H9 (cell line): ENCODE measurements around the gene APOBR. TPM values are rescaled to one million over a fixed set of nuclear protein-coding genes. Genes with fewer than 3 reads are reported as not detected.
"Not testable (repeated sequence)": the region's sequence is repeated elsewhere in the genome, so short reads cannot be mapped to it uniquely, and the experiment has no call there.

ENCODE experiments used
- DNase-seq: peaks from one replicate; pipeline ENCODE4 v3.0.0-alpha.2; 2017
- H2AFZ ChIP-seq: one replicate; pipeline ENCODE4 v1.6.1; 2013; ENCODE audit warnings: mild to moderate bottlenecking, low read length, control low read depth, moderate library complexity
- H2AK5ac ChIP-seq: 2 replicates; pipeline ENCODE4 v1.6.1; 2013; ENCODE audit warnings: low read length, control low read depth, mixed read lengths; ENCODE audit not compliant: insufficient read length
- H2BK120ac ChIP-seq: one replicate; pipeline ENCODE4 v1.6.1; 2013; ENCODE audit warnings: low read depth, mild to moderate bottlenecking, low read length, control low read depth, inconsistent platforms; ENCODE audit not compliant: poor library complexity, severe bottlenecking
- H2BK12ac ChIP-seq: 2 replicates; pipeline ENCODE4 v1.6.1; 2013; ENCODE audit warnings: low read length, control low read depth, mixed read lengths, low read depth; ENCODE audit not compliant: insufficient read length
- H2BK15ac ChIP-seq: 2 replicates; pipeline ENCODE4 v1.6.1; 2013; ENCODE audit warnings: low read depth, low read length, control low read depth
- H2BK20ac ChIP-seq: one replicate; pipeline ENCODE4 v1.6.1; 2013; ENCODE audit warnings: low read depth, mild to moderate bottlenecking, low read length, control low read depth, inconsistent platforms; ENCODE audit not compliant: poor library complexity, severe bottlenecking
- H2BK5ac ChIP-seq: 2 replicates; pipeline ENCODE4 v1.6.1; 2013; ENCODE audit warnings: low read length, control low read depth, mixed read lengths; ENCODE audit not compliant: insufficient read length
- H3K14ac ChIP-seq: 2 replicates; pipeline ENCODE4 v1.6.1; 2013; ENCODE audit warnings: low read length, control low read depth; ENCODE audit not compliant: insufficient read depth
- H3K18ac ChIP-seq: 2 replicates; pipeline ENCODE4 v1.6.1; 2013; ENCODE audit warnings: low read depth, mild to moderate bottlenecking, mixed read lengths, low read length, control low read depth; ENCODE audit not compliant: insufficient read length
- H3K23ac ChIP-seq: 2 replicates; pipeline ENCODE4 v1.6.1; 2013; ENCODE audit warnings: low read length, control low read depth, mixed read lengths, low read depth; ENCODE audit not compliant: insufficient read length
- H3K23me2 ChIP-seq: 2 replicates; pipeline ENCODE4 v1.6.1; 2013; ENCODE audit warnings: low read depth, mild to moderate bottlenecking, mixed read lengths, low read length, control low read depth; ENCODE audit not compliant: insufficient read length, poor library complexity, severe bottlenecking
- H3K27ac ChIP-seq: 2 replicates; pipeline ENCODE4 v1.5.1; 2013; ENCODE audit warnings: low read length, control low read depth, mixed read lengths, low read depth; ENCODE audit not compliant: insufficient read length
- H3K27me3 ChIP-seq: 2 replicates; pipeline ENCODE4 v1.6.1; 2013; ENCODE audit warnings: low read length, control low read depth, inconsistent platforms; ENCODE audit not compliant: insufficient read depth
- H3K4ac ChIP-seq: 2 replicates; pipeline ENCODE4 v1.6.1; 2013; ENCODE audit warnings: low read depth, mild to moderate bottlenecking, control low read depth, inconsistent platforms, low read length, moderate library complexity
- H3K4me1 ChIP-seq: 2 replicates; pipeline ENCODE4 v1.6.1; 2013; ENCODE audit warnings: low read length, control low read depth, inconsistent platforms; ENCODE audit not compliant: insufficient read depth
- H3K4me2 ChIP-seq: 2 replicates; pipeline ENCODE4 v1.6.1; 2013; ENCODE audit warnings: low read length, control low read depth, mixed read lengths; ENCODE audit not compliant: insufficient read length, insufficient read depth
- H3K56ac ChIP-seq: 2 replicates; pipeline ENCODE4 v1.6.1; 2013; ENCODE audit warnings: low read depth, mild to moderate bottlenecking, mixed read lengths, low read length, control low read depth; ENCODE audit not compliant: insufficient read length
- H3K79me1 ChIP-seq: 2 replicates; pipeline ENCODE4 v1.6.1; 2013; ENCODE audit warnings: low read depth, mild to moderate bottlenecking, moderate library complexity, low read length, control low read depth, inconsistent platforms; ENCODE audit not compliant: insufficient read depth, poor library complexity, severe bottlenecking
- H3K79me2 ChIP-seq: 2 replicates; pipeline ENCODE4 v1.6.1; 2013; ENCODE audit warnings: low read length, control low read depth, inconsistent platforms; ENCODE audit not compliant: insufficient read depth
- H3K9ac ChIP-seq: 2 replicates; pipeline ENCODE4 v1.6.1; 2013; ENCODE audit warnings: low read length, control low read depth, mixed read lengths; ENCODE audit not compliant: insufficient read length; ENCODE audit errors: extremely low read depth
- H3K9me3 ChIP-seq: one replicate; pipeline ENCODE4 v1.6.1; 2013; ENCODE audit warnings: low read depth, low read length, inconsistent platforms; ENCODE audit not compliant: control insufficient read depth
- H3T11ph ChIP-seq: one replicate; pipeline ENCODE4 v1.6.1; 2013; ENCODE audit warnings: mild to moderate bottlenecking, low read length, control low read depth, inconsistent platforms
- H4K20me1 ChIP-seq: one replicate; pipeline ENCODE4 v1.6.1; 2013; ENCODE audit not compliant: control insufficient read depth, insufficient read length, insufficient read depth
- H4K5ac ChIP-seq: 2 replicates; pipeline ENCODE4 v1.6.1; 2013; ENCODE audit warnings: low read depth, mild to moderate bottlenecking, mixed read lengths, low read length, control low read depth; ENCODE audit not compliant: insufficient read length
- H4K8ac ChIP-seq: replicated peaks from 2 replicates; pipeline ENCODE4 v1.6.1; 2013; ENCODE audit warnings: low read length, control low read depth, mixed read lengths, low read depth; ENCODE audit not compliant: insufficient read length
- H4K91ac ChIP-seq: 2 replicates; pipeline ENCODE4 v1.6.1; 2013; ENCODE audit warnings: low read depth, mild to moderate bottlenecking, moderate library complexity, mixed read lengths, low read length, control low read depth; ENCODE audit not compliant: insufficient read length
- H3K27ac Mint-ChIP-seq, 3 experiments: 2 replicates in 2 of 3; 3 replicates in 1 of 3; pipeline ENCODE4 v1.8.0; 2020 to 2021; ENCODE audit warnings: mixed read lengths in 3 of 3, mild to moderate bottlenecking in 1 of 3, moderate library complexity in 1 of 3
- H3K27me3 Mint-ChIP-seq: 2 replicates; pipeline ENCODE4 v1.8.0; 2021; ENCODE audit warnings: low read depth, mild to moderate bottlenecking, moderate library complexity, mixed read lengths
- H3K36me3 Mint-ChIP-seq, 3 experiments: 2 replicates in 2 of 3; 3 replicates in 1 of 3; pipeline ENCODE4 v1.8.0; 2020 to 2021; ENCODE audit warnings: low read depth in 3 of 3, mixed read lengths in 3 of 3; ENCODE audit not compliant: insufficient read depth in 1 of 3
- H3K4me1 Mint-ChIP-seq, 2 experiments: 2 replicates each; pipeline ENCODE4 v1.8.0; 2020; ENCODE audit warnings: mixed read lengths in 2 of 2
- H3K4me3 Mint-ChIP-seq, 2 experiments: 2 replicates in 1 of 2; 3 replicates in 1 of 2; pipeline ENCODE4 v1.8.0; 2020 to 2021; ENCODE audit warnings: mild to moderate bottlenecking in 2 of 2, mixed read lengths in 2 of 2, moderate library complexity in 1 of 2
- H3K9me3 Mint-ChIP-seq, 2 experiments: 2 replicates in 1 of 2; 3 replicates in 1 of 2; pipeline ENCODE4 v1.8.0; 2020; ENCODE audit warnings: mild to moderate bottlenecking in 2 of 2, mixed read lengths in 2 of 2, moderate library complexity in 1 of 2
- WGBS: extraction: QIAGEN DNeasy Blood & Tissue Kit; methylation state at CpG from one replicate; pipeline ENCODE4 v1.1.7; 2013; ENCODE audit warnings: missing lambda C conversion rate, low lambda C conversion rate, mixed read lengths; ENCODE audit not compliant: insufficient read length; ENCODE audit errors: extremely low coverage; 5-methylcytosine and 5-hydroxymethylcytosine counted together
- long read RNA-seq: library from polyadenylated mRNA; unstranded; transcript quantifications from one replicate; pipeline ENCODE4 v2.0.0, GENCODE V29; 2020
- total RNA-seq: library from RNA; stranded (reverse); gene quantifications from 2 replicates; pipeline ENCODE4 v1.2.1, GENCODE V29; 2021
- TF ChIP-seq, protein P1 (sequence below): fragments of 200-600 bp; sonication (generic); conservative IDR thresholded peaks from 3 replicates; pipeline ENCODE4 v1.8.0; 2021; ENCODE audit warnings: antibody characterized with exemption, mild to moderate bottlenecking

Gene APOBR, protein sequence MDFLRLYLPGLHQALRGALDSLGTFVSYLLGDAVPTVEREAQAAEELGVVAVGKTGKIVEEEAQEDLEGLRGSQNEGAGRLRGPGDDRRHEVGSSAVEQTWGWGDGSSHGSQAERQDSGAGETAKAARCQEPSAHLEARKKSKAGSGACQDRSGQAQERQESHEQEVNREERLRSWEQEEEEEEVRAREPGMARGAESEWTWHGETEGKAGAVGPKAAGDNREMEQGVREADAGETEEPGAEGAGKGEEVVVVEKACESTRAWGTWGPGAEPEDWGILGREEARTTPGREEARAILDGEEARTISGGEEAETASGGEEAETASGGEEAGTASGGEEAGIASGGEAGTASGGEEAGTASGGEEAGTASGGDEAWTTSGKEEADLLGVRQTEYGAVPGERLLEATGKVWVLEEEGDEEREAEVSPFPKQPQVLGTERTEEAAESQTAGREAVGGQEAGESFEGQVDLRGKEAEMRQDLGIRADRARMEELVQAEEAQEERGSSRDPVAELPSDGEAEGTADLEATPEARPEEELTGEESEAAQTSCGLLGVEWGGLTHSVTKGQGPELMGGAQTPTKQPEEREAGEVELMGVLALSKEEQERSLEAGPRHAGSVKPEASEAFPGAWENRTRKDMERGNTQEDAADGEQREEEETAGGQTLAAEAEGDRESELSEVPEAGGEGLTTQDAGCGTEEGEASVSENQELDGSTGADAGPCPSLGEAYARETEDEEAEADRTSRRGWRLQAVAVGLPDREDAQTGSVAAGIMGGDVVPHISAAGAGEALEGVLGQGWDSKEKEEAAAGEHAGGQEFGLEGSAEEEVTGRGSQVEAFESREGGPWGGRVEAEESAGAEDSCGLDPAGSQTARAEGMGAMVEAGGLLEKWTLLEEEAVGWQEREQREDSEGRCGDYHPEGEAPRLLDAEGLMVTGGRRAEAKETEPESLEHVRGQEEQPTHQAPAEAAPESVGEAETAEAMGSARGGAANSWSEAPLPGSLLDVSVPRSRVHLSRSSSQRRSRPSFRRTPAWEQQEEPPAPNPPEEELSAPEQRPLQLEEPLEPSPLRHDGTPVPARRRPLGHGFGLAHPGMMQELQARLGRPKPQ
- total RNA-seq, result not detected in 2 replicates
- long read RNA-seq, result 0 reads

DNA sequence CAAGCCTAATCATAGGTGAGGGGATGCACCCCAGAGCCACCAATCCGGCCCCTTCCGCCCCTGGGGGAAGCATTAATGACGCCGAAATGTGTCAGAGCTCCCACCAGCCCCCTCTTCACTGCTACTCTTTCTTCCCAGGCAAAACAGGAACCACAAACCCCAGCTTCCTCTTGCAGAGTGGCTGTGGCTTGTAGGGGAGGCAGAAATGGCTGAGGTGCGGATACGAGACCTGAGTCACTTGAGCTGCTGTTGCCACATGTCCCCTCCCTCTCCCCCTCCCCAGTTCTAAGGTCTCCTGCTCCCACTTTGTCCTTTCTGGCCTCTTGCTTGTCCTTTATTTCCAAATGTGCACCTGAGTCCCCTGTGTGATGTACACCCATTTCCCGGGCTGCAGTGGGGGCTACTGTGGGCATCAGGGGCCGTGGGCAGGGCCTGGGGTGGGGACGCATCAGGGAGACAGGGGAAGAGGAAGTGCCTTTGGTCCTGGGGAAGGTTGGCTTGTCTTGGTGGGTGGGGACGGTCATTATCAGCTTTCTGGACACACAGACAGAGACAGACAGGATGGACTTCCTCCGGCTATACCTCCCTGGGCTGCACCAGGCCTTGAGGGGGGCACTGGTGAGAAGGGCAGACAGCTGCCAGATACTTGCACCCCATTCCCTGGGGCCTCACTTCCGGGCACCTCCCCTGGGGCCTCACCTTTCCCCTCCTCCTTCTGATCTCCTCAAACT lies at the start of gene APOBR:
TSS of gene APOBR (plus strand) at position 523 of the 731 bp plus-strand sequence. CDS start at position 562, 39 bp downstream.
- Mint-ChIP-seq H3K36me3 (peaks cover 0 to 2% (median 1%) of the 10 kb centered on the region in 3 experiments; a peak in 3 of 7 replicates), H3K27ac (peak within 1 kb of the TSS in 2 of 3 experiments; percentile 18 to 79; a peak in 2 of 7 replicates), H3K9me3 (no peaks in the 10 kb centered on the region), H3K4me1 (peaks cover 4 to 5% of the 10 kb centered on the region in 2 experiments; a peak in 1 of 4 replicates), H3K27me3 (peaks cover 20% of the 10 kb centered on the region), H3K4me3 (no peak within 1 kb of the TSS)
- Histone ChIP-seq H4K8ac (no peak within 1 kb of the TSS), H3K9me3 (no peaks in the 10 kb centered on the region), H3K79me1 (no peaks in the 10 kb centered on the region), H3K56ac (no peak within 1 kb of the TSS), H3K9ac (no peak within 1 kb of the TSS), H4K91ac (peak within 1 kb of the TSS; percentile 14), H4K20me1 (peaks cover 3% of the 10 kb centered on the region), H4K5ac (peak within 1 kb of the TSS; percentile 26), H2AFZ (no peak within 1 kb of the TSS), H3K18ac (no peak within 1 kb of the TSS), H3K27ac (no peak within 1 kb of the TSS), H3K79me2 (no peaks in the 10 kb centered on the region), H3K14ac (no peak within 1 kb of the TSS), H2BK20ac (no peak within 1 kb of the TSS), H2BK5ac (no peak within 1 kb of the TSS), H3K4me1 (no peaks in the 10 kb centered on the region), H3K27me3 (no peaks in the 10 kb centered on the region), H2BK12ac (no peak within 1 kb of the TSS), H3K4ac (no peak within 1 kb of the TSS), H3K4me2 (no peak within 1 kb of the TSS), H3K23me2 (peaks cover 9% of the 10 kb centered on the region), H2BK120ac (no peak within 1 kb of the TSS), H3K23ac (no peak within 1 kb of the TSS), H3T11ph (no peak within 1 kb of the TSS), H2AK5ac (no peak within 1 kb of the TSS), H2BK15ac (no peak within 1 kb of the TSS)
- WGBS, result no CpG with 5 or more reads among the region's 12 CpGs
- TF ChIP-seq, protein P1, sequence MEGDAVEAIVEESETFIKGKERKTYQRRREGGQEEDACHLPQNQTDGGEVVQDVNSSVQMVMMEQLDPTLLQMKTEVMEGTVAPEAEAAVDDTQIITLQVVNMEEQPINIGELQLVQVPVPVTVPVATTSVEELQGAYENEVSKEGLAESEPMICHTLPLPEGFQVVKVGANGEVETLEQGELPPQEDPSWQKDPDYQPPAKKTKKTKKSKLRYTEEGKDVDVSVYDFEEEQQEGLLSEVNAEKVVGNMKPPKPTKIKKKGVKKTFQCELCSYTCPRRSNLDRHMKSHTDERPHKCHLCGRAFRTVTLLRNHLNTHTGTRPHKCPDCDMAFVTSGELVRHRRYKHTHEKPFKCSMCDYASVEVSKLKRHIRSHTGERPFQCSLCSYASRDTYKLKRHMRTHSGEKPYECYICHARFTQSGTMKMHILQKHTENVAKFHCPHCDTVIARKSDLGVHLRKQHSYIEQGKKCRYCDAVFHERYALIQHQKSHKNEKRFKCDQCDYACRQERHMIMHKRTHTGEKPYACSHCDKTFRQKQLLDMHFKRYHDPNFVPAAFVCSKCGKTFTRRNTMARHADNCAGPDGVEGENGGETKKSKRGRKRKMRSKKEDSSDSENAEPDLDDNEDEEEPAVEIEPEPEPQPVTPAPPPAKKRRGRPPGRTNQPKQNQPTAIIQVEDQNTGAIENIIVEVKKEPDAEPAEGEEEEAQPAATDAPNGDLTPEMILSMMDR, result no peak
- DNase-seq, result no peak

DNA sequence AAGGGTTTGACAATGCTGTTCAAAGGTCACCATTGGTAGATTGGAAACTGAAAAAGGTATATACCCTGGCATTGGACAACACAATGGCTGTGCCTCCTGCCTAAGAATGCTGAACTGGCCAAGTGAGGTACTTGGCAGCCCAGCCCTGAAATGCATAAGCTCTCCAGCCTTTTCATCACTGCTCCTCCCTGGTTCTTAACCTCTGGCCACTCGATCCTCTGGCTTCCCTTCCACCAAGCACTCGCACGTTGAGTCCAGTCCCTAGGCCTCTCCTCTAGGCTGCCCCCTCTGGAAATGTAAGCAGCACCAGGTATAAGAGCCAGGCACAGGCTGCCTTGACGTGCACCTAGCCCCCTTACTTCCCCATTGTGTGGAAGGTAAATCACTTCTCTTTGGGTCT lies 48.1 kb upstream of the APOBR start:
- H3K9me3 ChIP-seq, H3T11ph ChIP-seq, H2BK5ac ChIP-seq, H3K4me1 Mint-ChIP-seq, H3K18ac ChIP-seq, H3K14ac ChIP-seq, H3K9me3 Mint-ChIP-seq, H3K23ac ChIP-seq, H3K4ac ChIP-seq, H3K27me3 ChIP-seq, DNase-seq, H3K79me2 ChIP-seq, H4K91ac ChIP-seq, H2BK12ac ChIP-seq, H3K27ac ChIP-seq, H3K27me3 Mint-ChIP-seq, H2BK20ac ChIP-seq, H3K79me1 ChIP-seq, H2AK5ac ChIP-seq, H3K23me2 ChIP-seq, H4K8ac ChIP-seq, H3K56ac ChIP-seq, H4K5ac ChIP-seq, H3K27ac Mint-ChIP-seq, H3K4me1 ChIP-seq, H3K4me3 Mint-ChIP-seq, H3K4me2 ChIP-seq, H2BK120ac ChIP-seq, H3K36me3 Mint-ChIP-seq, H2BK15ac ChIP-seq, H4K20me1 ChIP-seq, H3K9ac ChIP-seq, H2AFZ ChIP-seq: not testable (repeated sequence)
- no CpG with 5 or more reads among the region's 4 CpGs for WGBS
